GM06990 (cell line): ENCODE data around the gene MYL6B.
A peak's percentile ranks its signal among the peaks of the same experiment; 100 is the strongest.

ENCODE experiments used
- DNase-seq: peaks from one replicate; pipeline ENCODE4 v3.0.0-alpha.2; 2011; ENCODE audit not compliant: insufficient read length; ENCODE audit errors: extremely low read depth
- H3K27me3 ChIP-seq: replicated peaks from 2 replicates; pipeline ENCODE4 v1.6.0; 2011; ENCODE audit warnings: low read length; ENCODE audit not compliant: control insufficient read depth, insufficient read depth
- H3K36me3 ChIP-seq: 2 replicates; pipeline ENCODE4 v1.5.1; 2011; ENCODE audit warnings: low read length; ENCODE audit not compliant: control insufficient read depth, insufficient read depth
- H3K4me3 ChIP-seq: replicated peaks from 2 replicates; pipeline ENCODE4 v1.5.1; 2011; ENCODE audit warnings: low read depth, mild to moderate bottlenecking, control low read depth, low read length
- TF ChIP-seq, protein P1 (sequence below): IDR thresholded peaks from 2 replicates; pipeline ENCODE4 v1.5.1; 2011; ENCODE audit warnings: low read length, control low read depth, mild to moderate bottlenecking, inconsistent platforms; ENCODE audit not compliant: insufficient read depth, poor library complexity, severe bottlenecking

The MYL6B gene

GRCh38 chr12:56165369-56165768 is 13.0 kb downstream of the MYL6B start:
- H3K4me3 ChIP-seq = no peak overlapping the region
- TF ChIP-seq, protein P1, sequence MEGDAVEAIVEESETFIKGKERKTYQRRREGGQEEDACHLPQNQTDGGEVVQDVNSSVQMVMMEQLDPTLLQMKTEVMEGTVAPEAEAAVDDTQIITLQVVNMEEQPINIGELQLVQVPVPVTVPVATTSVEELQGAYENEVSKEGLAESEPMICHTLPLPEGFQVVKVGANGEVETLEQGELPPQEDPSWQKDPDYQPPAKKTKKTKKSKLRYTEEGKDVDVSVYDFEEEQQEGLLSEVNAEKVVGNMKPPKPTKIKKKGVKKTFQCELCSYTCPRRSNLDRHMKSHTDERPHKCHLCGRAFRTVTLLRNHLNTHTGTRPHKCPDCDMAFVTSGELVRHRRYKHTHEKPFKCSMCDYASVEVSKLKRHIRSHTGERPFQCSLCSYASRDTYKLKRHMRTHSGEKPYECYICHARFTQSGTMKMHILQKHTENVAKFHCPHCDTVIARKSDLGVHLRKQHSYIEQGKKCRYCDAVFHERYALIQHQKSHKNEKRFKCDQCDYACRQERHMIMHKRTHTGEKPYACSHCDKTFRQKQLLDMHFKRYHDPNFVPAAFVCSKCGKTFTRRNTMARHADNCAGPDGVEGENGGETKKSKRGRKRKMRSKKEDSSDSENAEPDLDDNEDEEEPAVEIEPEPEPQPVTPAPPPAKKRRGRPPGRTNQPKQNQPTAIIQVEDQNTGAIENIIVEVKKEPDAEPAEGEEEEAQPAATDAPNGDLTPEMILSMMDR = no peak
- DNase-seq = no peak
- H3K27me3 ChIP-seq = no peaks in the 10 kb centered on the region
- H3K36me3 ChIP-seq = peaks cover 36% of the 10 kb centered on the region

- TF ChIP-seq, protein P1 = no peak
- Histone ChIP-seq H3K27me3 (no peaks in the 10 kb centered on the region), H3K36me3 (peaks cover 36% of the 10 kb centered on the region), H3K4me3 (no peak overlapping the region)
- DNase-seq = no peak
Observed at GRCh38 chr12:56169229-56169759, 16.9 kb downstream of the MYL6B start.

DNA sequence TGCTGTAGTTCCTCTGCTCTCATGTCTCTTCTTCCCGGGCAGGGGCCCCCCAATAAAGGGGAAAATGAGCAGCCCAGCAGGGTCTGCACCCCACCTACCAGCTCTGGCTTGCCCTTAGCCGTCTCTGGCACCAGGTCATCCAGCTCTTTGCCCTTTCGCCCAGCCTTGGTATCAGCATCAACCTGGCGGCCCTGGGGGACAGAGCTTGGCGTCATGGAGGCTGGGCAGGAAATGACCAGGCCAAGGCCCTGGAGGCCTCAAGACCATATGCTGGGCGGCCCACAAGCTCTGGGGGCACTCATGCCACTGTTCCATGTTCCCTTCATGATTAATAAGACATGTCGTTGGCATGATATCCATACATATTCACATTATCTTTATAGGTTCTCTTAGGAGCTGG is 20.5 kb downstream of the MYL6B start:
- Histone ChIP-seq H3K36me3 (peaks cover 30% of the 10 kb centered on the region), H3K27me3 (no peaks in the 10 kb centered on the region), H3K4me3 (no peak overlapping the region)
- DNase-seq = no peak
- TF ChIP-seq, protein P1 = no peak

- no peak for DNase-seq
- Histone ChIP-seq H3K27me3 (no peaks in the 10 kb centered on the region), H3K4me3 (no peak overlapping the region), H3K36me3 (peaks cover 27% of the 10 kb centered on the region)
- TF ChIP-seq, protein P1 = no peak
Observed at GRCh38 chr12:56178347-56178746, 26.0 kb downstream of the MYL6B start.

- Histone ChIP-seq H3K27me3 (no peaks in the 10 kb centered on the region), H3K4me3 (no peak overlapping the region), H3K36me3 (peaks cover 11% of the 10 kb centered on the region)
- TF ChIP-seq, protein P1 = no peak
- DNase-seq = no peak
Observed at GRCh38 chr12:56186957-56187356, 34.6 kb downstream of the MYL6B start.

DNA sequence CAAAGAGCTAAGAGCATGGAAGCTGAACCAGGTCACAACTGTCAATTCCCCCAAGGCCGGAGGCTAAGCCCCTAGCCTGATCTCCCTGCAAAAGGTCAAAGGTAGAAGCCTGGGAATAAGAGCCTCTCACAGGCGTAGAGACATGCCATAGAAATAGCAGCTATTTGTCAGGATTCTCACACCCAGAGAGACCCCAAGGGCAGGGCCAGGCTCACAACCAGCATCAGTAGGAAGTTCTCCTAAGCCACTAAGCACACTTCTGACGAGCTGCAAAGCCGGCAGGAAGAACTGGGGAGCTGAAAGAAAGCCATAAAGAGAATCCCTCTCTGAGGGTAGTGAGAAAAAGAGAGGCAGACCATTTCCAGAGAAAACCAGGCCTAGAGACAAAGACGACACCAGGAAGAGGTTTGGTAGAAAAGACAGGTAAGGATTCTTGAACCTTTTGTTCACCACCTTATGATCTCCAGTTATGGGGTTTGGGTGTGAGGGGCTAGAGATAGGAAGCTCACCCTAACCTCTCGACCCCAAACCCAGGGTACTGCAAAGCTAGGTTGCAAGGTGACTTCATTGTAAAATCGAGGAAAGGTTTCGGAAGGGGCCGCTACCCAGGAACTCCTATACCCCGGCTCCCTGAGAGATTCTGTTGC is 35.9 kb downstream of the MYL6B start:
- DNase-seq = no peak
- TF ChIP-seq, protein P1 = no peak
- peaks cover 9% of the 10 kb centered on the region for H3K36me3 ChIP-seq
- H3K4me3 ChIP-seq = peak overlapping the region; percentile 89
- H3K27me3 ChIP-seq = no peaks in the 10 kb centered on the region
